NCI-H345 treated with DMSO at 0.1 percent for 48 hours (cell line): Measurements from ENCODE around the gene GPR35.

Experiments used
- DNase-seq: peaks from one replicate; lab custom pipeline; 2025; ENCODE audit not compliant: unreplicated experiment; lab: John Stamatoyannopoulos, UW

The GPR35 gene

DNA sequence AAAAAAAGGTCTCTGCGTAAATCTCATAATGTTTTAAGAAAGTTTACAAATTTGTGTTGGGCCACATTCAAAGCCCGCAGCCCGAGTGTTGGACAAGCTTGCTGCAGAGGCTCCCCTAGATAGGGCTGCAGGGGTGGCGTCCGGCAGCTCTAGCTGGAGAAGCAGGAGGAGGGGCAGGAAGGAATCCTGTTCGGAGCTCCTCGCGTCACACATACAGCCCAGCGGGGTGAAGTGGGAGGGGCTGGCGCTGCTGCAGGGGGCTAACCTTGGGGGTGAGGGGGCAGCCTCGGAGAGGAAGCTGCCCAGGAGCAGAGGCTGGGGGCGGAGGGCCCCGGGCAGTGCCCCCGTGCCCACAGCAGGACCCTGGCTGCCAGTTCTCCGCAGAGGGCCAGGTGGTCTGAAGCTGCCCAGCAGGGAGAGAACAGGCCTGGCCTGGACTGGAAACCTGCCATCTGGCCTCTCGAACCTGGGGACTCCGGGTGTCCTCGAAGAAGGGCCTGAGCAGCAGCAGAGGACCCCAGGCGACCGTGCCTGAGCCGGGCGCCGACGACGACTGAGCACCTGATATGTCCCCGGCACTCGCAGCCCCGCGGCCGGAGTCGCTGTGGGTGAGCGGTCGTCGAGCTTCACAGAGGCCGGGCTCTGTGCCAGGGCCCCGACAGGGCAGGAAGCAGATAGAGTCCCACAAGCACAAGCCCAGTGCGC is 2.6 kb upstream of the GPR35 start:
- DNase-seq: peak; percentile 8

DNA sequence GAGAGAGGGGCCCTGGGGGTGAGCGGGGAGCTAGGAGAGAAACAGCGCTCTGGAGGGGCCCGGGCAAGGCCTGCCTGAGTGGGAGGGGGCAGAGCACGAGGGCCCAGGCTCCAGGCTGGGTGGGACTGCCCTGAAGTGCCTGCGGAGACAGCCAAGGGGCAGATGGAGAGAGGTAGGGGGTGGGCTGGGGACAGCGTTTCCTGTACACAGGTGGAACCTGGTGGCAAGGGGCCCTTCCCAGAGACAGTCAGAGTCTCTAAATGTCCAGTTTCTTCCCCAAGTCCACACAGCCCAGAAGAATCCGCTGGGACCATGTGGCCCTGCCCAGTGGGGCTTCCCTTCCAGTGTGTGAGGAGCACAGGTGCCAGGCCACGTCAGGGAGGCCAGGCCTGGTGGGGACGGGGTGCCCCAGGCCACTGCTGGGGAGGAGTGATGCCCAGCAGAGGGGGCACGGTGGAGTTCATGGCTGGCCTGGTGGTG is 1.7 kb upstream of the GPR35 start:
- no peak for DNase-seq

- DNase-seq: no peak
Observed at GRCh38 chr2:240624011-240624949, 1.0 kb upstream of the GPR35 start.

DNA sequence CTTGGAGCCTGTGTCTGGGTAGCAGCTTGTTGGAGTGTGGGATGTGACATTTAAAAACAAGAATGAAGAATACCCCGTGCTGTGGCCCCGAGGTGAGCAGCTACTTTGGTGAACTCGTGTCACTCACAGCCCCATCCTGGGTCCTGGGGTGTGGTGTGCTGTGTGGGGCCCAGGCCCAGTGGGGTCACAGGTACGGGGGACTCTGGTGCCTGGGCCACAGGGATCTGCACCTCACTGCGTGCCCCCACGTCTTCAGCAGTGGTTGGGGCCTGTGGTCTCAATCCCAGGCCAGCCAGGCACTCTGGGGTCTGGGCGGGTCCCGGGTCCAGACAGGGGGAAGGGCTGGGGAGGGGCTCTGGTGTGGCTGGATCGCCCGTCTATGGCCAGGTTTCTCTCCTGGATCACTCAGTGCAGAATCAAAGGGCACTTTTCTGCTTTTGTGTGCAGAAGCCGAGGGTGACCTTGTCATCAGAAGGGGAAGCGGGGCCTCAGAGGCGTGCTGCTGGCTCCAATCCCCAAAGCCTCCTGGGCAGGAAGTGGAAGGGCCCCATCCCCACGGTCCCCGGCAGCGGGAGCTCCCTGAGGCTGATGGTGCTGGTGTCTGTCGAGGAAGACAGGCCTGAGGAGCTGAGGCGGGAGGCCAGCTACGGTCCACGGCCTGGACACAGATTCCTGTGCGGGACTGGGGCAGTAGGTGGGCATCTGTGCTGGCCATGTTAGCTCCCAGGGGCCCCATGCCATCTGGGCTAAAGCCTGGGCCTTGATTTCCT is 1.4 kb downstream of the GPR35 start:
- DNase-seq: no peak

GRCh38 chr2:240627736-240628506 is 2.6 kb downstream of the GPR35 start:
- DNase-seq: no peak

DNA sequence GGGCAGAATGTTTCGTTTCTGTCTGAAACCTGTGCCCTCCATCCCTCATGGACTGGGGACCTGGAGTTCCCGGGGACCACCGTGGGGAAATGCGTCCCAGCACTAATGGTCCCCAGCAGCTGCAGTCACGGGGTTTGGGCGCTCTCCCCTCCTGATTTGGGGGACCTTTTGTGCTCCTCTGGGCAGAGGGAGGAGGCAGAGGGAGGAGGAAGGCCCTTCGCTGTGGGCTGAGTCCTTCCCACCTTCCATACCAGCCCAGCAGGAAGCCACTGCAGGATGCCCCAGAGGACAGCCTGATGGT is 3.2 kb downstream of the GPR35 start:
- DNase-seq: no peak

- DNase-seq: no peak
Observed at GRCh38 chr2:240628808-240629618, 3.7 kb downstream of the GPR35 start.

GRCh38 chr2:240629619-240629967 is 4.3 kb downstream of the GPR35 start:
- DNase-seq: no peak

DNA sequence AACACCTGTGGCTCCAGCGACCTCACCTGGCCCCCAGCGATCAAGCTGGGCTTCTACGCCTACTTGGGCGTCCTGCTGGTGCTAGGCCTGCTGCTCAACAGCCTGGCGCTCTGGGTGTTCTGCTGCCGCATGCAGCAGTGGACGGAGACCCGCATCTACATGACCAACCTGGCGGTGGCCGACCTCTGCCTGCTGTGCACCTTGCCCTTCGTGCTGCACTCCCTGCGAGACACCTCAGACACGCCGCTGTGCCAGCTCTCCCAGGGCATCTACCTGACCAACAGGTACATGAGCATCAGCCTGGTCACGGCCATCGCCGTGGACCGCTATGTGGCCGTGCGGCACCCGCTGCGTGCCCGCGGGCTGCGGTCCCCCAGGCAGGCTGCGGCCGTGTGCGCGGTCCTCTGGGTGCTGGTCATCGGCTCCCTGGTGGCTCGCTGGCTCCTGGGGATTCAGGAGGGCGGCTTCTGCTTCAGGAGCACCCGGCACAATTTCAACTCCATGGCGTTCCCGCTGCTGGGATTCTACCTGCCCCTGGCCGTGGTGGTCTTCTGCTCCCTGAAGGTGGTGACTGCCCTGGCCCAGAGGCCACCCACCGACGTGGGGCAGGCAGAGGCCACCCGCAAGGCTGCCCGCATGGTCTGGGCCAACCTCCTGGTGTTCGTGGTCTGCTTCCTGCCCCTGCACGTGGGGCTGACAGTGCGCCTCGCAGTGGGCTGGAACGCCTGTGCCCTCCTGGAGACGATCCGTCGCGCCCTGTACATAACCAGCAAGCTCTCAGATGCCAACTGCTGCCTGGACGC is 4.9 kb downstream of the GPR35 start:
- DNase-seq: no peak

DNA sequence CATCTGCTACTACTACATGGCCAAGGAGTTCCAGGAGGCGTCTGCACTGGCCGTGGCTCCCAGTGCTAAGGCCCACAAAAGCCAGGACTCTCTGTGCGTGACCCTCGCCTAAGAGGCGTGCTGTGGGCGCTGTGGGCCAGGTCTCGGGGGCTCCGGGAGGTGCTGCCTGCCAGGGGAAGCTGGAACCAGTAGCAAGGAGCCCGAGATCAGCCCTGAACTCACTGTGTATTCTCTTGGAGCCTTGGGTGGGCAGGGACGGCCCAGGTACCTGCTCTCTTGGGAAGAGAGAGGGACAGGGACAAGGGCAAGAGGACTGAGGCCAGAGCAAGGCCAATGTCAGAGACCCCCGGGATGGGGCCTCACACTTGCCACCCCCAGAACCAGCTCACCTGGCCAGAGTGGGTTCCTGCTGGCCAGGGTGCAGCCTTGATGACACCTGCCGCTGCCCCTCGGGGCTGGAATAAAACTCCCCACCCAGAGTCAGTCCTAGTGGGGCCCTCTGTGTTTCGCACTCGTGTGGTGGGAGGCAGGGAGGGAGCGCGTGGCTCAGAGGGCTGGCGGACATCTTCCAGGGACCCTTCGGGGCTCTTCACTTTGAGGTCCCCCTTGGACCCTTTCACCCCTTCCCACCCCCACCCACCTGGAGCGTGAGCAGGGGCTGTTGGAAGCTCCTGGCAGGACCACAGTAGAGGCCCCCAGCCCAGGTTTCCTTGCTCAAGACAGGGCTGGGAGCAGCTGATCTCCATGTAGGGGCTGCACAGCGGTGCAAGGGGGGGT is 5.7 kb downstream of the GPR35 start:
- DNase-seq: no peak

GRCh38 chr2:240631548-240632305 is 6.4 kb downstream of the GPR35 start:
- DNase-seq: no peak

DNA sequence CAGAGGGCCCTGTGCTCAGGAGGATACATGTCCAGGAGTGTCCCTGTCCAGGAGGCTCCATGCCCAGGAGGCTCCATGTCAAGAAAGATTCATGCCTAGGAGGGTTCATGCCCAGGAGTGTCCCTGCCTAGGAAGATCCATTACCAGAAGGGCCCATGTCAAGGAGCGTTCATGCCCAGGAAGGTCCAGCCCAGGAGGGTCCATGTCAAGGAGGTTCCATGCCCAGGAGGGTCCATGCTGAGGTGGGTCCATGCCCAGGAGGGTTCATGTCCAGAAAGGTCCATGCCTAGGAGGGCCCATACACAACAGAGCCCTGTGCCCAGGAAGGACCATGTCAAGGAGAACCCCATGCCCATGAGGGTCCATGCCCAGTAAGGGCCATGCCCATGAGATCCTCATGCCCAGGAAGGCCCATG is 7.0 kb downstream of the GPR35 start:
- DNase-seq: no peak

GRCh38 chr2:240635121-240635997 is 10.1 kb downstream of the GPR35 start:
- no peak for DNase-seq

DNA sequence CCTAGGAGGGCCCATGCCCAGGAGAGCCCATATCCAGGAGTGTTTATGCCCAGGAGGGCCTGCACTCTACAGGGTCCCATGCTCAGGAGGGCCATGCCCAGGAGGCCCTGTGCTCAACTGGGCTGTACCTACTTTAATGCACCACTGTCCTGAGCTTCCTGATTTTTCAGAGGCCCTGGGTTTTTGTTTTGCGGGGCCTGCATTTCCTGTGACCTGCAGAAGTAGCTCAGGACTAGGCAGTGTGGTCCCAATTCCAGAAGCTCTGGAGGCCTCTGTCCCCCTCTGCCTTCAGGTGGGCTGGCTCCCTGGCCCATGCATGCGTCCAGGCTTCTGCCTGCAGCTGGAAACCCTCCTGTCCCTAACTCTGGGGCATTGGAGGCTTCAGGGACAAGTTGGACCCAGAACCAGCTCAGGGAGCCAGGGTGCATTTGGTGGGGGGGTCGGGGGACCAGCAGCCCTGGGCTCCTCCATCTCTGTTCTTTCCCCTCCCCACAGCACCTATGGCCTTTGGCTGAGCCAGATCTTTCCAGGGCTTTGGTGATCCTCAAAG is 10.8 kb downstream of the GPR35 start:
- DNase-seq: no peak

GRCh38 chr2:240636563-240637115 is 11.4 kb downstream of the GPR35 start:
- DNase-seq: no peak
